KBM-7 (cell line): Measurements from ENCODE around the gene SSBP3.
"Not testable (repeated sequence)": the region's sequence is repeated elsewhere in the genome, so short reads cannot be mapped to it uniquely, and the experiment has no call there.

Experiments used
- DNase-seq: peaks from one replicate; pipeline ENCODE4 v3.0.0-alpha.2; 2015
- in situ Hi-C: fragments of 300-500 bp; cut with MboI; formaldehyde crosslinking; loops from 2 replicates; pipeline ENCODE4 v1.14.3; 2020; ENCODE audit warnings: low sequenced_read_pairs, low pct_unique_long_range_greater_than_20kb, mixed read lengths

SSBP3 gene

DNA sequence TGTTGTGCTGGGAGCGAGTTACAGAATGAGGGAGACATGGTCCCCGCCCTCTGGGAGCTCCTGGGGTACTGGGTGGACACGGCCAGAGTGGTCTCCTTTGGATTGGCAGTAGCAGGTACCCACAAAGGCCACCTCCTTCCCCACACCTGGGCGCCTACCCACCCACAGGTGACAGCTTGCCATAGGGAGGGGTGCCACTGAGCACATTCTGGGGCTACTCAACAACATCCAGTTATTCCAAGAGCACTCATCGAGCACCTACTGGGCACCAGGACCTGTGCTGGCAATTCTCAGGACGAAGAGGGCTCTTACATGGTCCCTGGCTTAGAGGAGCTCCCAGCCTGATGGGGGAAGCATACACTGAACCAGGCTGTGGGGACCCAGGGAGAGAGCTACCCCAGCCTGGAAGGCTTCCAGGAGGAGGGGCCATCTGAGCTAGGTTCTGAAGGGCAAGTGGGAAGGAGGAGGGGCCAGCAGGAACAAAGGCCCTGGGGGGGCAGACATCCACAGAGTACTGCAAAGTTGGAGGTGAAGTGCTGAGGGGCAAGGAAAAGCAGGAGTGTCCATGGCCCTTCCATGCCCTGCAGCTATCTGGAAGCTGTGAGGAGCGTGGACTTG is 184.2 kb downstream of the SSBP3 start:
- DNase-seq, result no peak
- in situ Hi-C loops, result no loop called here

DNA sequence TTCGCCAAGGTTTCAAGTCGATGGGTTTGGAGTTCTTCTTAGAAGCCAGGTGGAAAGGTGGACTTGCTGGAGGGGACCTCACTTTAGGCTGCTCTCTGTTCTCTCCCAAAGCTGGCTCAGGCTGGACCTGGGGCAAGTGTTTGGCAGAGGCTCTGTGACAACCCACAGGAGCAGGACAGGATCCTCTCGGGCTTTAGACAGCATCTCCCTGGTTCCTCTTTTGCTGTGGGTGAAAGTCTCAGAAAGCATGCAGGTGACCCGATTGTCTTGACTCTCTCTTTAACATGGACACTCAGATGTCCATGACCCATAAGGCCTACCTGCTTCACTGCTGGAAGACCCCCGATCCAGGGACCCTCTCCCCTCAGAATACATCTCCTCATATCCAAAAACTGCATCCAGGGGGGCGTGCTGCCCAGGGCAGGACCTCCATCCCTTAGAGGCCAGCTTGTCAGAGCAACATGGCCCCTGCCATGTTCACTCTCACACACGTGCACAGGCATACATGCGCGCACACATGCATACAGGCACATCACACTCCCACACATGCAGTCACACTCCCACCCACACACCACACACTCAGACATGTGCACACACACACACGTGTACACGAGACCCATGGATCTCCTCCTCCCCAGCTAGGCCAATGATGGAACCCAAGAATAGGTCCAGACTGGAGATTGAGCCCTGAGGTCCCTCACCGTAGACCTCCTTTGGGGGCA is 184.9 kb downstream of the SSBP3 start:
- DNase-seq, result no peak
- in situ Hi-C loops, result no loop called here

DNA sequence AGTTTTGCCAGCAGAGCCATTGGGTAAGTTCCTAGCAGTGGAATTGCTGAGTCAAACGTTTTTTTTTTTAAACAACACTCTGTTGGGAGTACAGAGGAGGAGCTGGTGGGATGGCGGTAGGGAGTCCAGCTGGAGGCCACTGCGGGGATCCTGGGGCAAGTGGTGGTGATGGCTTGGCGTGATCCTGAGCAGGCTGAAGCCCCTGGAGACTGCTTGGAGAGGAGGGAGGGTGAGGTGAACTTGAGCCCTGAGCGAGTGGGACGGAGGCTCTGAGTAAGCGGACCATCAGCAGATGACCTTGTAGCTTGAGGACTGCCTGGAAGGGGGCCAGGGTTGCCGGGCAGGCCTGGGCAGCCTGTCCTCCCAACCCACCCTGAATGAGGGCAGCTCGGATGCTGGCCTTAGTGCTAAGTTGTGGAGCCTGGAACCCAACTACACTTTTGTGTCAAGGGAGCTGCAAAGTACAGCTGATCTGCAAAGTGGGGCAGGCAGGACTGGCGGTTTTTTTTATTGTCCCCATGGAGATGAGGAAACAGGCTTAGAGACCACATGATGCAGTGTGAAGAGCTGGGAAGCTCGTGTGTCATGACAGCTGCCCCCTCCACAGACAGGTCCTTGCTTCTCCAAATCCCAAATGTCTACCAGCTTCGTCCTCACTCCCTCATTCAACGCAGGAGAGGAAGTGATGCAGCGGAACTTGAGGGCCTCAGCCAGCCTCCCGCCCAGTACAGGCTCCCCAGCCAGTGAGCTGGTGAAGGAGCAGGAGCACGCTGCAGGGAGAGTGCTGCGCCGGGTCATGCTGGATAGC is 186.0 kb downstream of the SSBP3 start:
- peak; percentile 51 for DNase-seq
- in situ Hi-C loops, result no loop called here

DNA sequence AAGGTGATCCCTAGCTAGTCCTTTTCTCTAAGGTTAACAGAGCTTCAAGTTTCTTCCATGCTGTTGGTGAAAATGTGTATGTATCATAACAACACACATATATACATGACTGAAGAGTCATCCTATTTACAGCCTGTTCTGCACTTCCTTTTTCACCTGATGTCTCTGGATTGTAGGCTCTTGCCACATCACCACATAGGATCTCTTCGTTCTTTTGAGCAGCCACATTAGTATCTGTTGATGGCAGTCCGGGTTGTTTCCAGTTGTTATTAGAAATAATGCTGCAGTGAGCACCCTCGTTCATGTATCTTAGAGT is 186.5 kb downstream of the SSBP3 start:
- no peak for DNase-seq
- in situ Hi-C loops, result no loop called here

DNA sequence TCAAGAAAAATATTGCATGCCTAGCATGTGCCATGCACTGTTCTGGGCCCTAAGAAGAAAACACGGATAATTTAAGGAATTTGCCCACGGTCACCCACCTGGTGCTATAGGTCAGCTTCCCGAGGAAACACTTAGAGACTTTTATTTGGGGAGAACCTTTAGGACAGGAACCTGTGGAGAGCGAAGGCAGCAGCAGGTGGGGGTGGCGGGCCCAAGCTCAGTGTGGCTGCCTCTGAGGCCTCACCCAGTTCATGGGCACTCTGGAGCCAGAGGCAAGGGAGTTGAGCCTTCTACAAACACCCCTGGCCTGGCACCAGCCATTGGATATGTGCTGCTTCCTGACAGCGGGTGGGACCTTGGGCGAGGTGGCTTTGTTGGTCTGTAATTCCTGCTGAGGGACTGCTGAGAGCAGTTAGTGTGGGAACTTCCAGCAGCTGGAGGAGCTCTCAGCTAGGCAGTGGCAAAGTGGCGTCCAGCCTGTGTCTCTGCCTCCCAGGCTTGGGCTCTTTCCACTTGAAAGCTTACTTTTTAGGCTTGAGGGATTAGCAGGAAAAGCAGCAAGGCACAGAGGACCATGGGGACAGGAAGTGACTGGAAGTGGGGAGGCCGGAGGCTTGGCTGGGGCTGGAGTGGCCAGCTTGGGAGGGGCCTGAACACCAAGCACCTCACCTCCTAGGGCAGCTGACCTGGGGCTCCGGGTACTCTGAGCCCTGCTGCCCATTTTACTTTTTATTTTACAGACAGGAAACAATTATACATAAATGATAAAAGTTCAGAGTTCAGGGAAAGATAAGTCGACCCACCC is 187.1 kb downstream of the SSBP3 start:
- in situ Hi-C loops, result no loop called here
- DNase-seq, result no peak

DNA sequence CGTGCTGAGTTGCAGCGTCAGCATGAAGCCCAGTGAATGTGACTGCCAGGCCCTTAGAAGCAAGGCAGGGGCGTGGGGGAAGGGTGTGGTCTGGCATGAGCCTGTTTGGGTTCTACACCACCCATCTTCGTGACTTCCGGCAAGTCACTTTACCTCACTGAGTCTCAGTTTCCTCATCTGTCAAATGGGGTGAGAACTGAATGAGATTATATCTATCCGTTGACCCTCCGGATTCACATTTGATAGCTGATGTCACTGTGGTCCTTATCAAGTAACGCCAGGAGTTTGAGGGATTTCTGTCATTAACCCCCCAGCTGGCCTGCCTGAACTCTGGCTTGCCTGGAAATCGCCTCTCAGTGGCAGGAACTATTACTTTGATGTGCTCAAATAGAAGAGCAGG is 190.7 kb downstream of the SSBP3 start:
- in situ Hi-C loops, result no loop called here
- no peak for DNase-seq

DNA sequence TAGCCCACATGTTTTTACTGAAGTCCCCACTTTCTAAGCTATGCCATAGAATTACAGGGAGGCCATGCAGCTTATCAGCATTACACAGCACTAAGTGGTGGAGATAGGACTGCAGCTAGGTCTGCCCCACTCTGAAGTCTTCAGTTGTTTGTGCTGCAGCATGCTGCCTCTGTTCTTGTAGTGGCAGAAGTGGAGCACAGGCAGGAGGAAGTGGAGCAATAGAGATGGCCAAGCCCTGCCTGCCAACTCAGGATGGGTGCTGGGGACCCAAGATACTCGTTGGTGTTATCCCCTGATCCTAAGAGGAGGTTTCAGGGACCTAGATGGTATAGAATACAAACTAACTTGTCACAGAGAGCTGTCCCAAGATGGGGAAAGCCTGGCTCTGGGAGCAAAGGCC is 193.3 kb downstream of the SSBP3 start:
- DNase-seq, result no peak
- in situ Hi-C loops, result no loop called here

DNA sequence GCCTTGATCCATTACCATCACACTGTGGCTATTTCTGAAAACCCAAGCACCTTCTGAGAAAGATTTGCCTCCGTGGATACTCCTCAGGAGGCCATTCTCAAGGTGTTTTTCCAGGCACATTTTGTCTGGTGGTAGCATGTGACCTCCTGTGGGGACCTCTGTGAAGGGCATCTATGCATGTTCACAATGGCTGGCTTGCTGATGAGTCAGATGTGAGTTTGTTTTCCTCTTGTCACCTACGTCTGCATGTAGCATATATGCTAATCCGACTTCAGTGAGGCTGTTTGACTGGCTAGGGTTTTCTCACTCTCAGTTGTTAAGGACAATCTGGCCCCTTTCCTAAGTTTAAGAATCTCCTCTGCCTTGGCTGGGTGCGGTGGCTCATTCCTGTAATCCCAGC is 198.3 kb downstream of the SSBP3 start:
- DNase-seq, in situ Hi-C loops: not testable (repeated sequence)

DNA sequence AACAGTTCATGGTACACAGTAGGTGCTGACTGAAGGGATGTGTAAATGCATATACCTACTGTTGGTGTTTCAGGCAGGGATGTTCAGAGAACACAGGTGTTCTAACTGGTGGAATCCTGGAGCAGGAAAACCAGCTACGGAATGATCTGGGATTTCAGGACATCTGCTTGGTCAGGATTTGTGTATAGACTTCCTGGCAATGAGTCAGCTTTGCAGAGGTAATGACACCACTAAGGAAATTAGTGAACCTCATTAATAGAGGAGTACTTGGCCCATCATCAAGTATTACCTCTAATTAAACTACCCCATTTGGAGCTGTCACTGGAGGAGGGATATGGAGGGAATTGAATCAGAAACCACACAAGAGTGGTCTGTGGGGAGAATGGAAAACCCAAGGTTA is 198.9 kb downstream of the SSBP3 start:
- in situ Hi-C loops, result no loop called here
- no peak for DNase-seq

DNA sequence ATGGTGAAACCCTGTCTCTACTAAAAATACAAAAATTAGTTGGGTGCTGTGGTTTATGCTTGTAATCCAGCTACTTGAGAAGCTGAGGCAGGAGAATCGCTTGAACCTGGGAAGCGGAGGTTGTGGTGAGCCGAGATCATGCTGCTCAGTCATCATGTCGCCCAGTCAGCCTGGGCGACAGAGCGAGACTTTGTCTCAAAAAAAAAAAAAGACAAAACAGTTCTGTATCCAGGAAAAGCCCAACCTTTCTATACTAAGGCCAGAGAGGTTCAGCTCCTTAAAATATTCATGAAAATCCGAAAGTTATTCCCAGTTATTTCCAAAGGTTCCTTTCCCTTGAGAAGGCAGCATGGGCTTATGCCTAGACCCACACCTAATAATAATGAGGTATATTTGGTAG is 202.0 kb downstream of the SSBP3 start:
- no peak for DNase-seq
- in situ Hi-C loops, result no loop called here

DNA sequence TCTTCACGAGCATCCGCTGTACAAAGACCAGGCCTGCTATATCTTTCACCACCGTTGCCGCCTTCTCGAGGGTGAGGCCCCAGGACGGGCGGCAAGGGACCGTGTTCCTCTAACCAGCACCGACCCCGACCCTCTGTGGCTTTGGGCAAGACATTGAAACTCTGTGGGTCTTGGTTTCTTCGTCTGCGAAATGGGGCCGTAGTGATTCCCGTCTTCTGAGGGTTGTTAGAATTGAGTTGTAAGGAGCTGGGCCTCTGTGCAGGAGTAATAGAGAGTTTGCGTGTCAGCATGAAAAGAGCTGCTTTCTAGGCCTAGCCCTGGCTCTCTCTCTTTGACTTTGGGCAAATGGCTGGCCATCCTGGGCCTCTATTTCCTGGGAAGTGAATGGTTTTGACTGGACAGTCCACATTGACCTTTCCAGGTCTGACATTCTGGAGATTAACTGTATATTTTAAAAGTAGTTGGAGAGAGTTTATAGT is 205.6 kb downstream of the SSBP3 start:
- no peak for DNase-seq
- in situ Hi-C loops, result no loop called here

DNA sequence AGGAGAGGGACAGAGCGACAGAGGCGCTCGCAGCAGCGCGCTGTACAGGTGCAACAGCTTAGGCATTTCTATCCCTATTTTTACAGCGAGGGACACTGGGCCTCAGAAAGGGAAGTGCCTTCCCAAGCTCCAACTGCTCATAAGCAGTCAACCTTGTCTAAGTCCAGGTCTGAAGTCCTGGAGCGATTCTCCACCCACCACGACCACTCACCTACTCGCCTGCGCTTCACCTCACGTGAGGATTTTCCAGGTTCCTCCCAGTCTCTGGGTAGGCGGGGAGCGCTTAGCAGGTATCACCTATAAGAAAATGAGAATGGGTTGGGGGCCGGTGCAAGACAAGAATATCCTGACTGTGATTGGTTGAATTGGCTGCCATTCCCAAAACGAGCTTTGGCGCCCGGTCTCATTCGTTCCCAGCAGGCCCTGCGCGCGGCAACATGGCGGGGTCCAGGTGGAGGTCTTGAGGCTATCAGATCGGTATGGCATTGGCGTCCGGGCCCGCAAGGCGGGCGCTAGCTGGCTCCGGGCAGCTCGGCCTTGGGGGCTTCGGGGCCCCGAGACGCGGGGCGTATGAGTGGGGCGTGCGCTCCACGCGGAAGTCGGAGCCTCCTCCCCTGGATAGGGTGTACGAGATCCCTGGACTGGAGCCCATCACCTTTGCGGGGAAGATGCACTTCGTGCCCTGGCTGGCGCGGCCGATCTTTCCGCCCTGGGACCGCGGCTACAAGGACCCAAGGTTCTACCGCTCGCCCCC is 206.3 kb downstream of the SSBP3 start, which contains the start of the genes CYB5RL and MRPL37:
CYB5RL (minus strand) TSS at position 266 of the 754 bp plus-strand sequence. CDS start 4,414 bp downstream, outside the sequence.
MRPL37 (plus strand) TSS at position 403 of the 754 bp plus-strand sequence; CDS start at position 480, 77 bp downstream.
- peak; percentile 97 for DNase-seq
- in situ Hi-C loops, result no loop called here

DNA sequence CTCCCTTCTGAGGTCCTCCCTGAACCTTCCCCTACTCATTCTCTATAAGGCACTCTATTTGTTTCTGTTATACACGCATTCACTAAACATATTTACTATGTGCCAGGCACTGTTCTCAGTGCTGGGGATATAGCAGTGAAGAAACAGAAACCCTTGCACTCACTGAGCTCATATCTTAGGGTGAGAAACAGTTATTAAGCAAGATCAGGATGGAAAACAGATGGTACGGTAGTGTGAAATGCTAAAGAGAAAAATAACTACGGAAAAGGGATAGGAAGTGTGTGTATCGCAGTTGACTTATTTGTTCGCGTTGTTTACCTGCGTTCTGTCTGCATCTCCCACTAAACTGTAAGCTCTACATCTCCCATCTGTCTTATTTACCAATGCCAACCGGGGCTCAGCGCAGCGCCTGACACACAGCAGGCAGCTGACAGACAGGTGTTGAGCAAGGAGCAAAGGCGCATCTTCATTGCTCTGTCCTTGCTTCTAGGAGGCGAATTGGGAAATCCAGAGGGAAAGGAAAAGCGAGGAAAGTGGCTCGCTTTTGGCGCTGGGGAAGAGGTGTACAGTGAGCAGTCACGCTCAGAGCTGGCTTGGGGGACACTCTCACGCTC is 206.9 kb downstream of the SSBP3 start:
- peak; percentile 19 for DNase-seq
- in situ Hi-C loops, result no loop called here

DNA sequence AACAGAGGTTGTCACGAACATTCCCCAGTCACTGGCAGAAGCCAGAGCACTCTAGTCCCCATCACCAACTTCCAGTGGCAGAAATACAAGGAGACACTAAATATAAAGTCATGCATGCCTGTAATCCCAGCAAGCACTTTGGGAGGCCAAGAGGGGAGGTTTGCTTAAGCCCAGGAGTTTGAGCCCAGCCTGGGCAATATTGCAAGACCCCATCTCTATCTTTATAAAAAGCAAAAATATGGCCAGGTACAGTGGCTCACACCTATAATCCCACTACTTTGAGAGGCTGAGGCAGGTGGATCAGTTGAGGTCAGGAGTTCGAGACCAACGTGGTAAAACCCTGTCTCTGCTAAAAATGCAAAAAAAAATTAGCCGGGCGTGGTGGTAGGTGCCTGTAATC is 212.7 kb downstream of the SSBP3 start:
- DNase-seq, result no peak
- in situ Hi-C loops, result no loop called here

DNA sequence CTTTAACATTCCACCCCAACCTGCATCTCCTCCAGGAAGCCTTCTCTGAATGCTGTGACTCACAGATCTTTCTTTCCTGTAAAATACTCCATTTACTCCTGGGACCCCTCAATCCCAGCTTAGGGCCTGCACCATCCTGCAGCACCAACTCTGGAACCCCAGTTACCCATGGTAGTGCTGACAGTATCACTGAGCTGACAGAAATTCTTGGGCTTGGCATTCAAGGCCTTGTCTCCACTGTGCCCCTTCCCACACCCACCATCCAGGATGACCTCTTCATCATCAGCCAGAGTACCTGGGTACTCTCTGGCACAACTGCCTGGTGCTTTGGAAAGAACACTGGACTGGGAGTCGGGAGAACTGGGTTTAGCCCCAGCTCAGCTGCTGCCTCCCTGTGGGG is 214.7 kb downstream of the SSBP3 start:
- in situ Hi-C loops, result no loop called here
- DNase-seq, result no peak

DNA sequence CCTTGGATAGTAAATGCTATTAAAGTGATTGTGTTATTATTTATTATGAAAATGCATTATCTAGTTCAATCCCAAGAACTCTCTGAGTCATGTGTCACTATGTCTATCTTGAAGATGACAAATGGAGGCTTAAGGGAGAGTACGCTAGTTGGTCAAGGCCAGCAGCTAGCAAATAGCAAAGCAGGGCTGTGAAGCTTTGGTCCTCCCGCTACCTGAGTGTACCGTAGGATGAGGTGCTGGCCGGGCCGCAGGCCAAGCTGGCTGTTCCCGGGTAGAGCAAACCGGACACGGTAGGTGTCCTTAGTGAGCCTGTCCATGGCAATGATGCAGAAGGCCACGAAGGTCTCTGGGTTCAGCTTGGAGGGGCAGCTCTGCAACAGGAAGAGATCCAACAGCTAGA is 215.7 kb downstream of the SSBP3 start:
- DNase-seq, result no peak
- in situ Hi-C loops, result no loop called here

DNA sequence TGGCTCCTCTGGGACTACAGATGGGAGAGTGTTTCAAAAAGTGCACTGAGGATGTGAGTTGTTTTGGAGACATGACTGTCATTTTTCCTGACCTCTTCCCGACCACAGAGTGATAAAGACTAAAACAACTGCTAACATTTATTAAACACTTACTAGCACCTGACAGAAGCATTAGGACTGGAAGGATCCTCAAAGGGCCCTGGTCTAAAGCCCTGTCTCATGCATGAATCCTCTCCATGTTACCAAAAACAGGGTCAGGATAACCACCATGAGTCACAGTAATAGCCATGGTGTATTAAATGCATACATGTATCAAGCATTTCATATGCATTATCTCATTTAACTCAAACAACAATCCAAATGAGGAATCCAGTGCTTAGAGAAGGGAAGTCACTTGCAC is 217.9 kb downstream of the SSBP3 start:
- in situ Hi-C loops, result no loop called here

DNA sequence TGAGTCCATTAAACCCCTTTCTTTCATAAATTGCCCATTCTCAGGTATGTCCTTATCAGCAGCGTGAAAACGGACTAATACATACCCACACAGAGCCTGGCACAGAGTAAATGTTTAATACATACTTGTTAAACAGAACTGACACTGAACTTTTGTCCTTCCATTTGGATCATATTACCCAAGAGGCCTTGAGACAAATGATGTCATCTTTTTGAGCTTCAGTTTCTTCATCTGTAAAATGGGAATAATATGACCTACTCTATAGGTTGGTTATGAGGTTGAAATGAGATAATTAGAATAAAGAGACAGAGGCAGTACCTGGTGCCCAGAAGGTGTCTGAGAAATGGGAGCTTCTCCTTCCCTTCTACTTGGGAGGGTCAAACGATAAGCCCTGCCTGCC is 220.1 kb downstream of the SSBP3 start:
- in situ Hi-C loops, result no loop called here
- no peak for DNase-seq

More for the DNA sequence above, 217.9 kb downstream of the SSBP3 start:
- no peak for DNase-seq
